ENCODE data around the gene LDB2.

The LDB2 gene

DNA sequence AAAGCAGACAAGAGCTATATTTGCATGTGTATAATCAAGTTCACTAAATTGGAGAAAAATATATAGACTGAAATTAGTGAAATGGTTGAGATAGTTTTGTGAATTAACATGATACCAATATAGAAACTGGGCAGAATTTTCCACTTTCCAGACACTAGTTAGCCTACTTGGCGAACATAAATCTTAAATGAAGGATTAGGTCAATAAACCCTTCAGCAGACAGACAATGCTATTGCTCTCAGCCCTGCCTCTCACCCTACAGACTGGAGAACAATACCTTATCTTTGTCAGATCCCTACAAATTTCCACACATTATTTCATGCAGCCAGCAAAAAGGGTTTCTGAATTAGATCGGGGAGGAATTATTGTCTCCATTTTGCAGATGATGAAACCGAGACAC is 435.8 kb downstream of the LDB2 start:
- DNase-seq = no peak

DNA sequence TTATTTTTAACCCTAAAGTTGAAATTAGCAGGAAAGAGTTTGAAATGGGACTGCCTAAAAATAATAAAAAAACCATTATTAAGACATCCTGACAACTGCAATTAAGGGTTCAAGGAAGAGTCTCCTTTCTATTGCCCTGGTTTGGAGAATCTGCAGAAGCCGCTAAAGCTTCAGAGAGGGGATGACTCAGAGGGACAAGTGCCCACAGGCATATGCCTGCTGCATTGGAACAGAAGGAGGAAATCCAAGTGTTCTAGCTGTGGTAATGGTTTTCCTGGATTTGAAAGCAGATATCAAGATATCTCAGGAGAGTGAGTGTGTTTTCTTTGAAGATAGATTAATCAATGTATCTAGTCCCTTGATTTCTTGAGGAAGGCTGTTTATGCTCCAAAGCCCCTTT is 437.1 kb downstream of the LDB2 start:
- DNase-seq = no peak

DNA sequence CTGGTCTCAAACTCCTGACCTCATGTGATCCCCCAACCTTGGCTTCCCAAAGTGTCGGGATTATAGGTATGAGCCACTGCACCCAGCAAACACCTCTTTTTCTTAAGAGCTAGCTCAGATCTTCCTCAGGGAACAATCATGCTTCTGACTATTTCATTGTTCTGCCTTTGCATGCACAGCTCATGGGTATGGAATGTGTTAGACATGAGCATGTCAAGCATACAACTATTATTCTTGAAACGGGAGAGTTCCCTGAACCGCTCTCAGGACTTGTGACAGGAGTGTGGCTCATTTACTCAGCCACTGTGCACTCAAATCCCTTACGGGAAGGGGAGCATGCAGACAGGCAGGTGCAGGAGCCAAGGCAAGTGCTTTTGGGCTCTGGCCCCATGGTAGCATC is 440.5 kb downstream of the LDB2 start:
- DNase-seq = no peak

Measured in T-helper 9 cell (primary cell).